ENCODE results near the gene TCF7L2.
A peak's percentile ranks its signal among the peaks of the same experiment; 100 is the strongest.

The TCF7L2 gene

GRCh38 chr10:112967200-112967599 is 17.2 kb downstream of the TCF7L2 start:
- DNase-seq = no peak

- no peak for DNase-seq
Measured at GRCh38 chr10:112969131-112969530, 19.1 kb downstream of the TCF7L2 start.

GRCh38 chr10:112969542-112969941 is 19.5 kb downstream of the TCF7L2 start:
- DNase-seq = no peak

GRCh38 chr10:112970021-112970420 is 20.0 kb downstream of the TCF7L2 start:
- DNase-seq = no peak

- DNase-seq = no peak
Measured at GRCh38 chr10:112972606-112973005, 22.6 kb downstream of the TCF7L2 start.

GRCh38 chr10:112973046-112973445 is 23.0 kb downstream of the TCF7L2 start:
- DNase-seq = no peak

GRCh38 chr10:112973805-112974204 is 23.8 kb downstream of the TCF7L2 start:
- no peak for DNase-seq

GRCh38 chr10:112977426-112977898 is 27.4 kb downstream of the TCF7L2 start:
- peak; percentile 6 for DNase-seq

- no peak for DNase-seq
Measured at GRCh38 chr10:112979927-112980326, 29.9 kb downstream of the TCF7L2 start.

GRCh38 chr10:112980937-112981336 is 30.9 kb downstream of the TCF7L2 start:
- DNase-seq = no peak

- DNase-seq = no peak
Measured at GRCh38 chr10:112981553-112981952, 31.5 kb downstream of the TCF7L2 start.

- DNase-seq = no peak
Measured at GRCh38 chr10:112983444-112984056, 33.5 kb downstream of the TCF7L2 start.

- no peak for DNase-seq
Measured at GRCh38 chr10:112984756-112985155, 34.7 kb downstream of the TCF7L2 start.

GRCh38 chr10:112985690-112986543 is 35.9 kb downstream of the TCF7L2 start:
- DNase-seq = no peak

- no peak for DNase-seq
Measured at GRCh38 chr10:112986544-112987190, 36.6 kb downstream of the TCF7L2 start.

- DNase-seq = no peak
Measured at GRCh38 chr10:112988839-112989406, 38.9 kb downstream of the TCF7L2 start.

GRCh38 chr10:112989826-112990225 is 39.8 kb downstream of the TCF7L2 start:
- no peak for DNase-seq

GRCh38 chr10:112990271-112990670 is 40.2 kb downstream of the TCF7L2 start:
- DNase-seq = no peak

- no peak for DNase-seq
Measured at GRCh38 chr10:112991888-112992491, 41.9 kb downstream of the TCF7L2 start.

- DNase-seq = no peak
Measured at GRCh38 chr10:112996462-112996861, 46.4 kb downstream of the TCF7L2 start.

- no peak for DNase-seq
Measured at GRCh38 chr10:112999102-112999501, 49.1 kb downstream of the TCF7L2 start.

- DNase-seq = no peak
Measured at GRCh38 chr10:113000442-113000841, 50.4 kb downstream of the TCF7L2 start.

Measured in NCI-H748 treated with DMSO at 0.1 percent for 48 hours (cell line).